Measurements from ENCODE around the gene TRIM52.

The TRIM52 gene

GRCh38 chr5:181255836-181256578 lies 4.9 kb downstream of the TRIM52 start:
- DNase-seq: no peak

GRCh38 chr5:181255276-181255675 lies 5.7 kb downstream of the TRIM52 start:
- no peak for DNase-seq

- no peak for DNase-seq
These were observed 12.7 kb downstream of the TRIM52 start for GRCh38 chr5:181248277-181248676.

- DNase-seq: peak; percentile 72
These were observed 14.5 kb downstream of the TRIM52 start for GRCh38 chr5:181246276-181247049.

- no peak for DNase-seq
These were observed 15.3 kb downstream of the TRIM52 start for GRCh38 chr5:181245427-181246275.

GRCh38 chr5:181243564-181244343 lies 17.2 kb downstream of the TRIM52 start, which contains the start of gene RACK1:
Gene RACK1 (minus strand): TSS chr5:181243906. CDS start chr5:181243800, 106 bp downstream.
- peak; percentile 90 for DNase-seq

- no peak for DNase-seq
These were observed 17.9 kb downstream of the TRIM52 start for GRCh38 chr5:181243018-181243563.

- no peak for DNase-seq
These were observed 18.9 kb downstream of the TRIM52 start for GRCh38 chr5:181242031-181242451.

- peak; percentile 49 for DNase-seq
These were observed 19.5 kb downstream of the TRIM52 start for GRCh38 chr5:181241393-181241975.

- no peak for DNase-seq
These were observed 21.8 kb downstream of the TRIM52 start for GRCh38 chr5:181239062-181239663.

- no peak for DNase-seq
These were observed 23.1 kb downstream of the TRIM52 start for GRCh38 chr5:181237729-181238385.

GRCh38 chr5:181236954-181237641 lies 23.8 kb downstream of the TRIM52 start:
- no peak for DNase-seq

GRCh38 chr5:181236471-181236870 lies 24.5 kb downstream of the TRIM52 start:
- DNase-seq: no peak

- DNase-seq: no peak
These were observed 25.1 kb downstream of the TRIM52 start for GRCh38 chr5:181235689-181236366.

GRCh38 chr5:181235323-181235688 lies 25.6 kb downstream of the TRIM52 start:
- DNase-seq: no peak

GRCh38 chr5:181234455-181235306 lies 26.3 kb downstream of the TRIM52 start:
- no peak for DNase-seq

- no peak for DNase-seq
These were observed 27.0 kb downstream of the TRIM52 start for GRCh38 chr5:181233801-181234454.

Measured in CD4-positive, alpha-beta T cell treated with Interleukin-10 for 1 hour (primary cell).